Measurements from ENCODE around the gene NEK11. TPM values are rescaled to one million over a fixed set of nuclear protein-coding genes. Genes with fewer than 3 reads are reported as not detected.

The NEK11 gene
- total RNA-seq, 2 donors from 2014 or later, result 0.20 to 6.0 TPM

GRCh38 chr3:131233900-131234668 is 207.4 kb downstream of the NEK11 start:
- Histone ChIP-seq H3K27ac (ENCODE audit: low read depth, low read length) (no peak overlapping the region), H3K36me3 (ENCODE audit: control insufficient read depth, insufficient read depth, low read length) (no peaks in the 10 kb centered on the region), H3K4me3 (ENCODE audit: low read length) (no peak overlapping the region), H3K27me3 (ENCODE audit: control insufficient read depth, insufficient read depth, low read length, poor library complexity, severe bottlenecking) (no peaks in the 10 kb centered on the region), H3K4me1 (ENCODE audit: control insufficient read depth, insufficient read depth, low read length) (no peaks in the 10 kb centered on the region), H3K9ac (ENCODE audit: extremely low read depth, low read length, poor library complexity, severe bottlenecking) (no peak overlapping the region), H3K9me3 (ENCODE audit: control insufficient read depth, low read length) (no peaks in the 10 kb centered on the region)
- Mint-ChIP-seq H3K36me3 (ENCODE audit: low read depth) (no peaks in the 10 kb centered on the region), H3K27me3 (ENCODE audit: insufficient read depth) (no peaks in the 10 kb centered on the region), H3K27ac (no peak overlapping the region), H3K4me3 (no peak overlapping the region), H3K4me1 (no peaks in the 10 kb centered on the region), H3K9me3 (no peaks in the 10 kb centered on the region)
- 66 to 91% methylated on average over 3 to 5 of the region's 5 CpGs for WGBS, 2 experiments (ENCODE audit: insufficient coverage in 1 of 2, insufficient read length in 1 of 2)
- no peak for DNase-seq
- no peak for TF ChIP-seq CTCF (conservative IDR thresholded peaks at IDR 0.05)

- H3K36me3 Mint-ChIP-seq (ENCODE audit: low read depth), result no peaks in the 10 kb centered on the region
- H3K9me3 Mint-ChIP-seq, result no peaks in the 10 kb centered on the region
- H3K4me3 ChIP-seq (ENCODE audit: low read length), result no peak overlapping the region
- H3K27me3 Mint-ChIP-seq (ENCODE audit: insufficient read depth), result no peaks in the 10 kb centered on the region
- DNase-seq, result no peak
- no peak overlapping the region for H3K4me3 Mint-ChIP-seq
- TF ChIP-seq CTCF (conservative IDR thresholded peaks at IDR 0.05), result no peak
- H3K4me1 ChIP-seq (ENCODE audit: control insufficient read depth, insufficient read depth, low read length), result no peaks in the 10 kb centered on the region
- H3K9ac ChIP-seq (ENCODE audit: extremely low read depth, low read length, poor library complexity, severe bottlenecking), result no peak overlapping the region
- H3K36me3 ChIP-seq (ENCODE audit: control insufficient read depth, insufficient read depth, low read length), result no peaks in the 10 kb centered on the region
- H3K9me3 ChIP-seq (ENCODE audit: control insufficient read depth, low read length), result no peaks in the 10 kb centered on the region
- no peaks in the 10 kb centered on the region for H3K4me1 Mint-ChIP-seq
- H3K27me3 ChIP-seq (ENCODE audit: control insufficient read depth, insufficient read depth, low read length, poor library complexity, severe bottlenecking), result no peaks in the 10 kb centered on the region
- H3K27ac ChIP-seq (ENCODE audit: low read depth, low read length), result no peak overlapping the region
- H3K27ac Mint-ChIP-seq, result no peak overlapping the region
- WGBS, 2 experiments (ENCODE audit: insufficient coverage in 1 of 2, insufficient read length in 1 of 2), result 92% methylated on average over 6 of the region's 6 CpGs
Observed at GRCh38 chr3:131236421-131236820, 209.7 kb downstream of the NEK11 start.

- Mint-ChIP-seq H3K4me1 (no peaks in the 10 kb centered on the region), H3K36me3 (ENCODE audit: low read depth) (no peaks in the 10 kb centered on the region), H3K4me3 (no peak overlapping the region), H3K27me3 (ENCODE audit: insufficient read depth) (no peaks in the 10 kb centered on the region), H3K27ac (no peak overlapping the region), H3K9me3 (no peaks in the 10 kb centered on the region)
- H3K4me1 ChIP-seq (ENCODE audit: control insufficient read depth, insufficient read depth, low read length), result no peaks in the 10 kb centered on the region
- no peak for DNase-seq
- H3K27ac ChIP-seq (ENCODE audit: low read depth, low read length), result no peak overlapping the region
- no peaks in the 10 kb centered on the region for H3K36me3 ChIP-seq (ENCODE audit: control insufficient read depth, insufficient read depth, low read length)
- H3K9me3 ChIP-seq (ENCODE audit: control insufficient read depth, low read length), result no peaks in the 10 kb centered on the region
- no peak for TF ChIP-seq CTCF (conservative IDR thresholded peaks at IDR 0.05)
- no peak overlapping the region for H3K9ac ChIP-seq (ENCODE audit: extremely low read depth, low read length, poor library complexity, severe bottlenecking)
- no peak overlapping the region for H3K4me3 ChIP-seq (ENCODE audit: low read length)
- 93 to 100% methylated on average over 2 of the region's 2 CpGs for WGBS, 2 experiments (ENCODE audit: insufficient coverage in 1 of 2, insufficient read length in 1 of 2)
- no peaks in the 10 kb centered on the region for H3K27me3 ChIP-seq (ENCODE audit: control insufficient read depth, insufficient read depth, low read length, poor library complexity, severe bottlenecking)
Observed at GRCh38 chr3:131238496-131238895, 211.8 kb downstream of the NEK11 start.
